ENCODE data around the gene WWOX. TPM values are rescaled to one million over a fixed set of nuclear protein-coding genes. Genes with fewer than 3 reads are reported as not detected.
A peak's percentile ranks its signal among the peaks of the same experiment; 100 is the strongest.

The WWOX gene
- total and polyA plus RNA-seq, 2 experiments from 2014 or later: 17.0 to 39.8 TPM

- H3K4me2 ChIP-seq: peak overlapping the region; percentile 62
- no peak overlapping the region for H3K4me3 ChIP-seq
- H3K9me3 ChIP-seq (ENCODE audit: low read depth): no peaks in the 10 kb centered on the region
- TF ChIP-seq CTCF (IDR thresholded peaks at IDR 0.05; ENCODE audit: poor library complexity) (no peak), EZH2phosphoT487 (IDR thresholded peaks at IDR 0.05; ENCODE audit: low read depth, severe bottlenecking, unreplicated experiment) (no peak), EZH2 (IDR thresholded peaks at IDR 0.05; ENCODE audit: borderline replicate concordance) (no peak)
- WGBS (ENCODE audit: low lambda C conversion rate, missing lambda C conversion rate): 47% methylated on average over 4 of the region's 4 CpGs
- H3K79me2 ChIP-seq: no peaks in the 10 kb centered on the region
- H3K36me3 ChIP-seq (replicated peaks; ENCODE audit: insufficient read depth, low read depth): no peaks in the 10 kb centered on the region
- H3K27ac ChIP-seq: peak overlapping the region; percentile 16
- no peaks in the 10 kb centered on the region for H4K20me1 ChIP-seq (ENCODE audit: insufficient read depth, poor library complexity, severe bottlenecking)
- no peaks in the 10 kb centered on the region for H3K9me2 ChIP-seq (replicated peaks; ENCODE audit: insufficient read depth)
- no peaks in the 10 kb centered on the region for H3K4me1 ChIP-seq (ENCODE audit: insufficient read depth)
- H3K27me3 ChIP-seq: no peaks in the 10 kb centered on the region
- H2AFZ ChIP-seq: peak overlapping the region; percentile 20
- DNase-seq (ENCODE audit: low spot score): no peak
Observed at GRCh38 chr16:78927766-78928165, 828.3 kb downstream of the WWOX start.

GRCh38 chr16:78929841-78930240 lies 830.4 kb downstream of the WWOX start:
- WGBS (ENCODE audit: low lambda C conversion rate, missing lambda C conversion rate): 91% methylated on average over 7 of the region's 7 CpGs
- Histone ChIP-seq H3K79me2 (no peaks in the 10 kb centered on the region), H2AFZ (no peak overlapping the region), H3K4me2 (no peak overlapping the region), H3K9me3 (ENCODE audit: low read depth) (no peaks in the 10 kb centered on the region), H3K27ac (no peak overlapping the region), H3K36me3 (replicated peaks; ENCODE audit: insufficient read depth, low read depth) (no peaks in the 10 kb centered on the region), H4K20me1 (ENCODE audit: insufficient read depth, poor library complexity, severe bottlenecking) (no peaks in the 10 kb centered on the region), H3K9me2 (replicated peaks; ENCODE audit: insufficient read depth) (no peaks in the 10 kb centered on the region), H3K27me3 (no peaks in the 10 kb centered on the region), H3K4me3 (no peak overlapping the region), H3K4me1 (ENCODE audit: insufficient read depth) (no peaks in the 10 kb centered on the region)
- DNase-seq (ENCODE audit: low spot score): no peak
- no peak for TF ChIP-seq EZH2 (IDR thresholded peaks at IDR 0.05; ENCODE audit: borderline replicate concordance)
- no peak for TF ChIP-seq CTCF (IDR thresholded peaks at IDR 0.05; ENCODE audit: poor library complexity)
- TF ChIP-seq EZH2phosphoT487 (IDR thresholded peaks at IDR 0.05; ENCODE audit: low read depth, severe bottlenecking, unreplicated experiment): no peak

GRCh38 chr16:78930561-78930960 lies 831.1 kb downstream of the WWOX start:
- Histone ChIP-seq H3K4me3 (no peak overlapping the region), H3K4me1 (ENCODE audit: insufficient read depth) (no peaks in the 10 kb centered on the region), H3K27ac (no peak overlapping the region), H2AFZ (no peak overlapping the region), H3K27me3 (no peaks in the 10 kb centered on the region), H3K9me2 (replicated peaks; ENCODE audit: insufficient read depth) (no peaks in the 10 kb centered on the region), H3K79me2 (no peaks in the 10 kb centered on the region), H3K4me2 (no peak overlapping the region), H3K36me3 (replicated peaks; ENCODE audit: insufficient read depth, low read depth) (no peaks in the 10 kb centered on the region), H4K20me1 (ENCODE audit: insufficient read depth, poor library complexity, severe bottlenecking) (no peaks in the 10 kb centered on the region), H3K9me3 (ENCODE audit: low read depth) (no peaks in the 10 kb centered on the region)
- DNase-seq (ENCODE audit: low spot score): peak; percentile 27
- 83% methylated on average over 4 of the region's 4 CpGs for WGBS (ENCODE audit: low lambda C conversion rate, missing lambda C conversion rate)
- TF ChIP-seq EZH2 (IDR thresholded peaks at IDR 0.05; ENCODE audit: borderline replicate concordance): no peak

GRCh38 chr16:78931267-78931666 lies 831.8 kb downstream of the WWOX start:
- WGBS (ENCODE audit: low lambda C conversion rate, missing lambda C conversion rate): 100% methylated on average over 2 of the region's 2 CpGs

More at GRCh38 chr16:78931267-78931666, 831.8 kb downstream of the WWOX start:
- H4K20me1 ChIP-seq (ENCODE audit: insufficient read depth, poor library complexity, severe bottlenecking): no peaks in the 10 kb centered on the region
- TF ChIP-seq EZH2phosphoT487 (IDR thresholded peaks at IDR 0.05; ENCODE audit: low read depth, severe bottlenecking, unreplicated experiment): no peak
- no peak for DNase-seq (ENCODE audit: low spot score)
- H3K36me3 ChIP-seq (replicated peaks; ENCODE audit: insufficient read depth, low read depth): no peaks in the 10 kb centered on the region
- no peaks in the 10 kb centered on the region for H3K9me3 ChIP-seq (ENCODE audit: low read depth)
- H3K4me3 ChIP-seq: no peak overlapping the region
- H3K4me1 ChIP-seq (ENCODE audit: insufficient read depth): no peaks in the 10 kb centered on the region
- H3K27me3 ChIP-seq: no peaks in the 10 kb centered on the region
- no peak overlapping the region for H3K4me2 ChIP-seq
- H3K79me2 ChIP-seq: no peaks in the 10 kb centered on the region
- H2AFZ ChIP-seq: no peak overlapping the region
- no peak overlapping the region for H3K27ac ChIP-seq
- no peaks in the 10 kb centered on the region for H3K9me2 ChIP-seq (replicated peaks; ENCODE audit: insufficient read depth)

All from hepatocyte (in vitro differentiated cells).